ENCODE data around the gene SNX12.
"Not testable (repeated sequence)": the region's sequence is repeated elsewhere in the genome, so short reads cannot be mapped to it uniquely, and the experiment has no call there.

Gene SNX12

GRCh38 chrX:71091263-71091662 is 23.1 kb upstream of the SNX12 start:
- DNase-seq (ENCODE audit: low read depth), result no peak

GRCh38 chrX:71085900-71086299 is 17.8 kb upstream of the SNX12 start:
- DNase-seq (ENCODE audit: low read depth), result no peak

GRCh38 chrX:71082822-71083221 is 14.7 kb upstream of the SNX12 start:
- DNase-seq (ENCODE audit: low read depth), result no peak

- DNase-seq (ENCODE audit: low read depth), result no peak
These were observed 14.1 kb upstream of the SNX12 start for GRCh38 chrX:71082124-71082647.

- DNase-seq (ENCODE audit: low read depth), result no peak
These were observed 13.4 kb upstream of the SNX12 start for GRCh38 chrX:71081330-71082123.

GRCh38 chrX:71070531-71070930 is 2.4 kb upstream of the SNX12 start:
- DNase-seq (ENCODE audit: low read depth), result no peak

- DNase-seq (ENCODE audit: low read depth), result no peak
These were observed 456 bp downstream of the SNX12 start for GRCh38 chrX:71067712-71068043.

GRCh38 chrX:71067089-71067488 is 1.0 kb downstream of the SNX12 start:
- DNase-seq (ENCODE audit: low read depth), result no peak

- DNase-seq (ENCODE audit: low read depth), result no peak
These were observed 8.0 kb downstream of the SNX12 start for GRCh38 chrX:71060127-71060526.

- no peak for DNase-seq (ENCODE audit: low read depth)
These were observed 10.1 kb downstream of the SNX12 start for GRCh38 chrX:71057848-71058530.

- DNase-seq (ENCODE audit: low read depth), result peak; percentile 8
These were observed 11.3 kb downstream of the SNX12 start for GRCh38 chrX:71056867-71057266.

GRCh38 chrX:71053217-71053621 is 14.9 kb downstream of the SNX12 start:
- DNase-seq (ENCODE audit: low read depth), result no peak

GRCh38 chrX:71052721-71053120 is 15.4 kb downstream of the SNX12 start:
- no peak for DNase-seq (ENCODE audit: low read depth)

- DNase-seq (ENCODE audit: low read depth), result not testable (repeated sequence)
These were observed 20.2 kb downstream of the SNX12 start for GRCh38 chrX:71047891-71048290.

GRCh38 chrX:71017396-71017939 is 50.7 kb downstream of the SNX12 start:
- DNase-seq (ENCODE audit: low read depth), result no peak

All from GM04503 (cell line).